Germinal center (tissue), 1 donor: ENCODE data around the gene SP8.

Experiments
- DNase-seq: peaks from one replicate; pipeline ENCODE4 v3.0.0; 2012; ENCODE audit warnings: mixed read lengths, low spot score

The SP8 gene

DNA sequence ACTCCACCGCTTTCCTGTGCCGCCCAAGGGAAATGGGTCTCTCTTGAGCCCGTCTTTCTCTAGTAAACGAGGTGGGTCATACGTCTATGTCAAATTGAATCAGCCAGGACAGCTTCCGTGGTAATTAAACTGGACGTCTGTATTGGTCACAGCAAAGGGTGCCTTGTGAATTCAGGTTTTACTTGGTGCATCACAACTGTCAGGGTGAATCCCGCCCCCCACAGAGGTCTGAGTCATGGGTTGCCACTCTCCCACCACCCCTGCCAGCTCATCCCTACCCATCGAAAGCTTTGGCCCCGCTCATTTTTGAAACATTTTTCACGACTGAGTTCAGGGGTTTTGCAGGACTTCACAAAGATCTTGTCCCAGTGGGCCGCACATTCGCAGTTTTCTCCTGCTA, 8.0 kb upstream of the SP8 start:
- no peak for DNase-seq

DNA sequence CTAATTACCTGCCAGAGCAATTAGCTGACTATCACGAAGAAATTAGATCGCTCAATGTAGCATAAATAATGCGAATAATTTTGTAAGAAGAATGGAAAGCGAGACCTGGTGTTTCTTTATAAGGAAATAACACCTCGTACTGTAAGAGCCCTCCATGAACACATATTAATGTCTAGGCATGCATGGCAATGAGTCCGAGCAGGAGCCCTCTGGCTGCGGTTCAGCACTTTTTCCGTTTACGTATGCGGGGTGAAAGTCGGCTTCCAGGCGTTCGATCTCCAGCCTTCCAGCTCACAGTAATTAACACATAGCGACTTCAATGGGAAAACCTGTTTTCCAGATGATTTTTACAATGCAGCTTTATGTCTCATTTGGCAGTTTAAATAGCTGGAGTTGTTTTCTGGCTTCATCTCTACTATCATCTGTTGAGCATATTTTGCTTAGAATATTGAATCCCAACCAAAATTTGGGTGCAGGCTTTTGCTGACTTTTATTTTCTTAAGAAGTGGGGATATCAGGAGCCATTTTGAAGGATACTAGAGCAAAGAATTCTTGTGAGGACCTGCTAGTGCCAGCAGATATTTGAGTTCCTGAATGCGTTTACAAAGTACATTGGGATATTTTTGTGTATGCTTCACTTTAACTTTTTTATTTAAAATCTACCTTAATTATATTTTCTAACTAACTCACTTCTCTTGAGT, 7.2 kb upstream of the SP8 start:
- DNase-seq = no peak

GRCh38 chr7:20793248-20793647, 6.6 kb upstream of the SP8 start:
- no peak for DNase-seq

GRCh38 chr7:20791538-20792434, 5.1 kb upstream of the SP8 start:
- DNase-seq = no peak

DNA sequence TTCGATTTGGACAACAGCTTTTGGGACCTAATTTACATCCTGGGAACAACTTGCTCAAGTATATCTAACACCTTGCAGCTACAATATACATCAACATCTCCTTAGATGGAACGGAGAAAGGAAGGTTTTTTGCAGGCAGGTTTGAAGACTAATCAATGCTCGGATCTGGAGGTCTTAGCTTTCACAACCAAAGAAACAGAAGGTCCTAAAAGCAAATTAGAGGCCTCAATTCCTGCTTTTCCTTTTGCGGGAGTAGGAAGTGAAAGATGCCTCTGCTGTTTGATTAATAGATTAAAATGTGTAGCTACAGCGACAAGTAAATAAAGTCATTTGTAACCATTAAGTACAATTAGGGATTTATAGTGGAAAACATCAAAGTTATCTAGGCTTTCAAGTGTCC, 3.7 kb upstream of the SP8 start:
- no peak for DNase-seq

DNA sequence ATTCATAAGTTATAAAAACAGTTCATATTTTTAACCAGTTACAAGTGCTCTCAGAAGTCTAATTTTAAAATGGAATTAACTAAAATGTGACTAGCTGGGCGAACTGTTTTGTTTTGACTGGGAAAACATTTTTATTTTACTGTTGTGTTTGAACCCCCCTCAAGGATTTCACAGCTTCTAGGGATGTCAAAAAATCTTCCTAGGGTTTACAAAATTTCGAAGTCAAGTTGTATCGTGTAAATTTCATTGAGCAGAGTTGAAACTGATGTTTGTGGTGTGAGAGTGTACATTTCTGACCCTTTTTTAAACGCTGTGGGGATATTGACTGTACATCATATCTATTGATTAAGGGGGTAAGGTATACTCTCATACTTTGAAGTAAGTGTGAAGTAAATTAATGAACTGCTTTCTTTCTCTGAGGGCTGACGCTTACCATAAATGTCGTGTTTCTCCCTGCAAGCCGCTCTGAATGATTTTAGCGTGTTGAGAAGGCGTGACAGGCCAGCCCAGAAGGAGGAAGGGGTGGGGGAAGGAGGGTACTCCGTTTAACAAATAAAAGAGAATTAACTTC, 1.8 kb upstream of the SP8 start:
- no peak for DNase-seq

GRCh38 chr7:20787660-20788419, 1.2 kb upstream of the SP8 start:
- no peak for DNase-seq

GRCh38 chr7:20786421-20786778, 286 bp downstream of the SP8 start:
- no peak for DNase-seq

- DNase-seq = no peak
These were observed 655 bp downstream of the SP8 start for GRCh38 chr7:20786049-20786412.

- peak; percentile 3 for DNase-seq
These were observed 1.3 kb downstream of the SP8 start for GRCh38 chr7:20785157-20786048.

DNA sequence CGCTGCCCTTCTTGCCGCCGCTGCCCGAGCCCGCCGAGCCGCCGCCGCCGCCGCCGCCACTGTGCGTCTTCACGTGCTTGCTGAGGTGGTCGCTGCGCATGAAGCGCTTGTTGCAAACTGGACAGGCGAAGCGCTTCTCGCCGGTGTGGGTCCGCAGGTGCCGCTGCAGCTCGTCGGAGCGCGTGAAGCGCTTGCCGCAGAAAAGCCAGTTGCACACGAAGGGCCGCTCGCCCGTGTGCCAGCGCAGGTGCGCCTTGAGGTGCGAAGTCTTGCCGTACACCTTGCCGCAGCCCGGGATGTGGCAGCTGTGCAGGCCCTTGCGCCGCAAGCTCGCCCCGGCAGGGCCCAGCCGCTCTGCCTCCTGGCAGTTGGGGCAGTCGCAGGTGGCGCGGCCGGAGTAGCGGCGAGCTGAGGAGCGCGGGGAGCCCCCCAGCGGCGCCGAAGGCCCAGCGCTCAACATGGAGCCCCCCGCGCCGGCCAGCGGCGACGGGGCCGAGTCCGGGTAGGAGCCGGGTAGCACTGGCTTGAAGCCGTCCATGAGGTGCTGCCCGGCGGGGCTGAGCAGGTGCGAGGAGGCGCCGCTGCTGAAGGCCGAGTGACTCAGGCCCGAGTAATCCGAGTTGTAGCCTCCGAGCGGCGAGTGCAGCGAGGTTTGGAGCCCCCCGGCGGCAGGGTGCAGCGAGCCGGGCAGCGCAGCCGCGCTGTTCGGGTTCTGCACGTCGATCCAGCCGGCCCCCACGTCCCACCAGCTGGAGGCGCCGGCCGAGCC, 2.1 kb downstream of the SP8 start:
- DNase-seq = peak; percentile 14

DNA sequence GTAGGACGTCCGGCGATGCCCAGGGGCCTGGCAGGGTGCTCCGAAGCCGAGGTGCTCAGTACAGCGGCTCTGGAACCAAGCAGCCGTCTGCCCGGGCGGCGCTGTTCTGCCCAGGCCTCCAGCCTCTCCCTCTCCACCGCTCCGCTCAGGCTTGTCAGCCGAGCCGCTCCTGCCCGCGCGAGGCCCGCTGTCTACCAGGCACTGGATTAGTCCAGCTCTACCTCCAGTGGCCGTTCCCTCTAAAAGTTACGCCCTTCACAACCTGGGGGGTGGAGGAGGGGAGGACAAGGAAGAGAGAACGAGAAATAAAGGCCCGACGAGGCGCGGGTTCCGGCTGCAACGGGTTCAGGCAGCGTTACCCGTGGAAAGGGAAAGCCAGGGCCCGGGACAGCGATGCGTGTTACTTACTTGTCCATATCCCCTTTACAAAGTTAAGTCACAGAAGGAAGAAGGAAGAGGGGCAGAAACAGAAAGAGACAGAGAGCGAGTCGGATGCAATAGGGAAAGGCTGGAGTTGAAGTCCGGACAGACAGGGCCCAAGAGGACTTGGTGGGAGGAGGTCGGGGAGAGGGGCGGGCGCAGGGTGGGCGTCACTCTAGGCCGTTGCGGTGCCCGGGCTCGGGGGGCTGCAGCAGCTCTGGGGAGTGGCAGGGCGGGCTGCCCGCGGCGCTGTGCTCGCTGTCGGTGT, 2.8 kb downstream of the SP8 start:
- DNase-seq = no peak

GRCh38 chr7:20783125-20783699, 3.5 kb downstream of the SP8 start:
- DNase-seq = no peak

DNA sequence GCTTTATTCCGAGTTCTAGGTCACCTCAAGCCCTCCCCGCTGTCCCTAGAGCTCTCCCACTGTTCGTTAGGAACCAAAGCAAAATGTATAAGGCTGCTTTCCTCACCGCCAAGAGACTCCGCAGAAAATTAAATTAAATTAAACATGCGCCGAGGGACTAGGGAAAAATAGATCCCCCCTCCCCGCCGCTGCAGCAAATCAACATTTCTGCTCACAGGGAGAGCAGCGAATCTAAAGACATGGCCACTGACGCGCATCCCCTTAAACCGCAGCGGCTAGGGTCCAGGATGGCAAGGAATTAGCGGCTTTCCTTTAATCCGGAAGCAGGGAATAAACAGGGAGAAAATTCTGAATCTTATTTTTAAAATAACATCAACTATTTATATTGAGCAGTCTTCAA, 7.6 kb downstream of the SP8 start:
- DNase-seq = no peak

DNA sequence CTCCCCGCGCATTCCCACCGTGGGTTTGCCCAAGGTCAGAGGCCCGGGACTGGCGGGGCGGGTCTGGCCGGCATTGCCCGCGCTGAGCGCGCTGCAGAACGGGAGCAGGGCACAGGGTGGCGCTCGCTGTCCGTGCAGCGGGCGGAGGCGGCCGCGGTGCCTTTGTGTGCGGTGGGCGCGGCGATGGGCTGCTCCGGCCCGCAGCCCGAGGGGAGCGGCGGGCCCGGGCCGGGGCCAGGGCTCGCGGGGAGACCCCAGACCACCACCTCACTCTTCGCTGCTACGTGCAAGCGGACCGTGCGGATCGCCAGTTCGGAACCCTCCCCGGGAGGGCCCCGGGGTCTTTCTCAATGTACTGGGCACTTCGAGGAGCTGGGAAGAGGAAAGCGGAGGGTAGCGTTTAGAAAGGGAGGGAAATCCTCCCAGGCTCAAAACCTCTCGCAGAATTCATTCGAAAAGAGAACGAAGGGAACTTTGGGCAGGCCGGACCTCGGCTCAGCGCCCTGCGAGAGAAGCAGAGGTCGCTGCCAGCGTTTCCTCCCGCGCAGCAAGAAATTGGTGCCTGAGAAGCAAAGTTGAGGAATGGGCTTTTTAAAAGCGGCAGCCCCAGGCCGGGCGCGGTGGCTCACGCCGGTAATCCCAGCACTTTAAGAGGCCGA, 8.5 kb downstream of the SP8 start:
- peak; percentile 6 for DNase-seq

GRCh38 chr7:20777377-20778062, 9.2 kb downstream of the SP8 start:
- DNase-seq = no peak

GRCh38 chr7:20776942-20777341, 9.7 kb downstream of the SP8 start:
- no peak for DNase-seq

- no peak for DNase-seq
These were observed 10.3 kb downstream of the SP8 start for GRCh38 chr7:20776214-20776911.
